ENCODE results near the gene KCNJ12. TPM values are rescaled to one million over a fixed set of nuclear protein-coding genes. Genes with fewer than 3 reads are reported as not detected.

The KCNJ12 gene
- total and polyA plus RNA-seq, 2 of the 13 experiments (the other 11 are each of a cell fraction or from before 2014, with no cell fraction given): not detected

- TF ChIP-seq RFXANK (CRISPR knock-in tag; IDR thresholded peaks at IDR 0.05): no peak
- TF ChIP-seq AGO2 (optimal IDR thresholded peaks at IDR 0.05; ENCODE audit: low read depth, low read length): no peak
- no peak for TF ChIP-seq RELA (CRISPR knock-in tag; IDR thresholded peaks at IDR 0.05)
These were observed 3.0 kb downstream of the KCNJ12 start (continued) for GRCh38 chr17:21379080-21379711.

- no peaks in the 10 kb centered on the region for H3K79me2 ChIP-seq (ENCODE audit: insufficient read depth, low read length)
- H3K9me3 ChIP-seq (ENCODE audit: low read length): no peaks in the 10 kb centered on the region
- in situ Hi-C loops (cut with HindIII; ENCODE audit: extremely low pct_ligation_motif_present, low pct_unique_long_range_greater_than_20kb): no loop called here
- H3K4me3 ChIP-seq (replicated peaks in 1 of 3; ENCODE audit: insufficient read depth in 1 of 3, low read depth in 2 of 3, low read length in 3 of 3): no peak overlapping the region
- POLR2A ChIA-PET: no interaction called here
- no peak overlapping the region for H3K9ac ChIP-seq (ENCODE audit: insufficient read depth, low read depth, low read length)
- no peak overlapping the region for H2AFZ ChIP-seq (ENCODE audit: low read length)
- FAIRE-seq (no peak), DNase-seq (ENCODE audit: low spot score) (no peak), ATAC-seq (no peak)
- no peaks in the 10 kb centered on the region for H4K20me1 ChIP-seq (ENCODE audit: insufficient read depth, low read length)
- H3K27ac ChIP-seq (ENCODE audit: extremely low read length, insufficient read depth, low read length): no peak overlapping the region
- H3K27me3 ChIP-seq (ENCODE audit: control insufficient read depth in 1 of 2, insufficient read depth in 2 of 2, low read length in 2 of 2): peaks cover 9 to 61% of the 10 kb centered on the region in 2 experiments
- H3K36me3 ChIP-seq (replicated peaks in 1 of 2; ENCODE audit: control insufficient read depth in 1 of 2, insufficient read depth in 2 of 2, low read length in 2 of 2): no peaks in the 10 kb centered on the region
- TF ChIP-seq ZKSCAN5 (CRISPR knock-in tag; IDR thresholded peaks at IDR 0.05) (no peak), ZNF44 (CRISPR knock-in tag; IDR thresholded peaks at IDR 0.05) (no peak), SSRP1 (CRISPR knock-in tag; IDR thresholded peaks at IDR 0.05) (no peak), TAF15 (IDR thresholded peaks at IDR 0.05; ENCODE audit: low read depth, low read length, poor library complexity, severe bottlenecking) (no peak), SIX1 (CRISPR knock-in tag; IDR thresholded peaks at IDR 0.05; ENCODE audit: borderline replicate concordance) (no peak), ZNF10 (CRISPR knock-in tag; IDR thresholded peaks at IDR 0.05; ENCODE audit: borderline replicate concordance, low read depth) (no peak), TMF1 (CRISPR knock-in tag; IDR thresholded peaks at IDR 0.05; ENCODE audit: low read depth) (no peak), BCLAF1 (IDR thresholded peaks at IDR 0.05) (no peak), ZFP37 (CRISPR knock-in tag; IDR thresholded peaks at IDR 0.05; ENCODE audit: borderline replicate concordance) (no peak), MYC (CRISPR knock-in tag; IDR thresholded peaks at IDR 0.05; ENCODE audit: borderline replicate concordance) (no peak), ZNF501 (CRISPR knock-in tag; IDR thresholded peaks at IDR 0.05) (no peak), ZNF337 (CRISPR knock-in tag; IDR thresholded peaks at IDR 0.05; ENCODE audit: borderline replicate concordance, low read depth) (no peak), THAP8 (CRISPR knock-in tag; IDR thresholded peaks at IDR 0.05; ENCODE audit: borderline replicate concordance) (no peak), JDP2 (CRISPR knock-in tag; IDR thresholded peaks at IDR 0.05; ENCODE audit: borderline replicate concordance) (no peak)
- intact Hi-C loops (cut with micrococcal nuclease; ENCODE audit: unreplicated experiment): no loop called here
- H3K4me2 ChIP-seq (ENCODE audit: low read depth, low read length): no peak overlapping the region
- no peaks in the 10 kb centered on the region for H3K4me1 ChIP-seq (ENCODE audit: insufficient read depth, low read length)
- CTCF ChIA-PET (ENCODE audit: low intra/inter-chr PET ratio, low total read pairs): no interaction called here
- 0% methylated on average over 2 of the region's 3 CpGs for WGBS (ENCODE audit: low lambda C conversion rate)
- no TSS peak for BruUV-seq (replicated peaks)
These were observed 4.5 kb downstream of the KCNJ12 start for GRCh38 chr17:21380659-21381058.

Data from HepG2 (cell line).